ENCODE results near the gene RBMS3.

DNA sequence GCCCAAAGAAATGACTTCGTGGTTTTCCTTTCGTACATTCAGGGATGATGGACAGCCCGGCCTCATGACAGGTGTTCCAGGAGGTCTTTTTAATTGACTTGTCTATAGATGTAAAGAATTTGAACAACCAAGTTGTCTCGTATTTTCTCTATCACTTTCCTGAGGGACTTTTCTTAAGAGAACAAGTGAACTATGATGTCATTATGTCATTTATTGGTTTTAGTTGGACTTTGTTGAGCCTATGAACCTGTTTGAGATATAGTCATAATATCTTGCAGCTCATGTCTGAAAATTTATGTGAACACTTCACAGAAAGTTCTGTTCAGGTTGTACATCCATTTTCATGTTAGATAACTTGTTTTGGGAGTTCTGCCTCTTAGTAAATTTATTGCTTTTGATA lies 89.2 kb downstream of the RBMS3 start:
- TF ChIP-seq, protein P1, sequence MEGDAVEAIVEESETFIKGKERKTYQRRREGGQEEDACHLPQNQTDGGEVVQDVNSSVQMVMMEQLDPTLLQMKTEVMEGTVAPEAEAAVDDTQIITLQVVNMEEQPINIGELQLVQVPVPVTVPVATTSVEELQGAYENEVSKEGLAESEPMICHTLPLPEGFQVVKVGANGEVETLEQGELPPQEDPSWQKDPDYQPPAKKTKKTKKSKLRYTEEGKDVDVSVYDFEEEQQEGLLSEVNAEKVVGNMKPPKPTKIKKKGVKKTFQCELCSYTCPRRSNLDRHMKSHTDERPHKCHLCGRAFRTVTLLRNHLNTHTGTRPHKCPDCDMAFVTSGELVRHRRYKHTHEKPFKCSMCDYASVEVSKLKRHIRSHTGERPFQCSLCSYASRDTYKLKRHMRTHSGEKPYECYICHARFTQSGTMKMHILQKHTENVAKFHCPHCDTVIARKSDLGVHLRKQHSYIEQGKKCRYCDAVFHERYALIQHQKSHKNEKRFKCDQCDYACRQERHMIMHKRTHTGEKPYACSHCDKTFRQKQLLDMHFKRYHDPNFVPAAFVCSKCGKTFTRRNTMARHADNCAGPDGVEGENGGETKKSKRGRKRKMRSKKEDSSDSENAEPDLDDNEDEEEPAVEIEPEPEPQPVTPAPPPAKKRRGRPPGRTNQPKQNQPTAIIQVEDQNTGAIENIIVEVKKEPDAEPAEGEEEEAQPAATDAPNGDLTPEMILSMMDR (IDR thresholded peaks at IDR 0.05 in 2 of 3, conservative IDR thresholded peaks at IDR 0.05 in 1 of 3; ENCODE audit: borderline replicate concordance in 1 of 3, insufficient read depth in 1 of 3, low read depth in 2 of 3, low read length in 2 of 3): no peak
- no peak for TF ChIP-seq POLR2A (IDR thresholded peaks at IDR 0.05; ENCODE audit: borderline replicate concordance, extremely low read depth, insufficient read depth, insufficient read length)
- TF ChIP-seq YY1 (IDR thresholded peaks at IDR 0.05; ENCODE audit: extremely low read depth, insufficient replicate concordance, low read depth, low read length): no peak
- TF ChIP-seq RAD21 (IDR thresholded peaks at IDR 0.05; ENCODE audit: low read depth): no peak
- TF ChIP-seq EZH2 (IDR thresholded peaks at IDR 0.05): no peak
- TF ChIP-seq, protein P2, sequence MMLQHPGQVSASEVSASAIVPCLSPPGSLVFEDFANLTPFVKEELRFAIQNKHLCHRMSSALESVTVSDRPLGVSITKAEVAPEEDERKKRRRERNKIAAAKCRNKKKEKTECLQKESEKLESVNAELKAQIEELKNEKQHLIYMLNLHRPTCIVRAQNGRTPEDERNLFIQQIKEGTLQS (IDR thresholded peaks at IDR 0.05): no peak
- no peak for TF ChIP-seq ZNF274 (IDR thresholded peaks at IDR 0.05; ENCODE audit: low read depth, low read length)
- no peak for TF ChIP-seq POLR2AphosphoS5 (IDR thresholded peaks at IDR 0.05; ENCODE audit: low read depth, low read length)
- TF ChIP-seq, protein P3, sequence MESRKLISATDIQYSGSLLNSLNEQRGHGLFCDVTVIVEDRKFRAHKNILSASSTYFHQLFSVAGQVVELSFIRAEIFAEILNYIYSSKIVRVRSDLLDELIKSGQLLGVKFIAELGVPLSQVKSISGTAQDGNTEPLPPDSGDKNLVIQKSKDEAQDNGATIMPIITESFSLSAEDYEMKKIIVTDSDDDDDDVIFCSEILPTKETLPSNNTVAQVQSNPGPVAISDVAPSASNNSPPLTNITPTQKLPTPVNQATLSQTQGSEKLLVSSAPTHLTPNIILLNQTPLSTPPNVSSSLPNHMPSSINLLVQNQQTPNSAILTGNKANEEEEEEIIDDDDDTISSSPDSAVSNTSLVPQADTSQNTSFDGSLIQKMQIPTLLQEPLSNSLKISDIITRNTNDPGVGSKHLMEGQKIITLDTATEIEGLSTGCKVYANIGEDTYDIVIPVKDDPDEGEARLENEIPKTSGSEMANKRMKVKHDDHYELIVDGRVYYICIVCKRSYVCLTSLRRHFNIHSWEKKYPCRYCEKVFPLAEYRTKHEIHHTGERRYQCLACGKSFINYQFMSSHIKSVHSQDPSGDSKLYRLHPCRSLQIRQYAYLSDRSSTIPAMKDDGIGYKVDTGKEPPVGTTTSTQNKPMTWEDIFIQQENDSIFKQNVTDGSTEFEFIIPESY (IDR thresholded peaks at IDR 0.05; ENCODE audit: extremely low read depth, insufficient replicate concordance, low read length): no peak
- no peak for TF ChIP-seq SP1 (IDR thresholded peaks at IDR 0.05; ENCODE audit: low read depth)
- no peak for TF ChIP-seq JUND (IDR thresholded peaks at IDR 0.05)
- no peak for TF ChIP-seq EZH2phosphoT487 (IDR thresholded peaks at IDR 0.05; ENCODE audit: borderline replicate concordance)

All from HCT116 (cell line).